AG04449 (cell line): ENCODE data around the gene BTG4.

Experiments used
- CTCF ChIA-PET: fragments of 350-600 bp; formaldehyde crosslinking; extraction: SDS; loops from one replicate; lab custom pipeline; 2021; ENCODE audit warnings: antibody characterized with exemption; lab: Yijun Ruan, JAX
- POLR2A ChIA-PET: fragments of 400-600, 350-600 bp; formaldehyde crosslinking; extraction: SDS; loops from one replicate; lab custom pipeline; 2020; ENCODE audit warnings: antibody characterized with exemption, inconsistent platforms; lab: Yijun Ruan, JAX
- DNase-seq: peaks from one replicate; pipeline ENCODE4 v3.0.0-alpha.2; 2010; ENCODE audit warnings: low read depth, low spot score
- H3K4me3 ChIP-seq: 2 replicates; pipeline ENCODE4 v1.5.1; 2011; ENCODE audit warnings: low read depth, mild to moderate bottlenecking, control low read depth, low read length
- CTCF ChIP-seq: IDR thresholded peaks from one replicate; pipeline ENCODE4 v1.5.1; 2011; ENCODE audit warnings: mild to moderate bottlenecking, moderate library complexity, low read length, control low read depth, inconsistent platforms; ENCODE audit not compliant: insufficient read depth; ENCODE audit errors: missing control alignments

BTG4 gene

GRCh38 chr11:111476956-111477355 lies 35.2 kb downstream of the BTG4 start:
- CTCF ChIA-PET, result interaction anchor here (1.3 to 2.1 kb wide), 2 partner anchors 20 to 22 kb away, joined by 4 read pairs; no protein-coding TSS in a partner anchor
- TF ChIP-seq CTCF, result no peak
- no peak for DNase-seq
- POLR2A ChIA-PET, result no interaction called here
- H3K4me3 ChIP-seq, result no peak overlapping the region

GRCh38 chr11:111476366-111476765 lies 35.8 kb downstream of the BTG4 start:
- ChIA-PET CTCF (interaction anchor here (1.1 to 2.1 kb wide), 3 partner anchors 20 to 29 kb away, joined by 3 to 4 read pairs (median 4); no protein-coding TSS in a partner anchor), POLR2A (no interaction called here)
- H3K4me3 ChIP-seq, result no peak overlapping the region
- no peak for TF ChIP-seq CTCF
- DNase-seq, result no peak

GRCh38 chr11:111474432-111474831 lies 37.8 kb downstream of the BTG4 start:
- ChIA-PET POLR2A (interaction anchor here (0.7 kb wide), 1 partner anchor 143 kb away, joined by 3 read pairs; no protein-coding TSS in a partner anchor), CTCF (no interaction called here)

GRCh38 chr11:111472228-111472627 lies 40.0 kb downstream of the BTG4 start:
- TF ChIP-seq CTCF, result no peak
- H3K4me3 ChIP-seq, result no peak overlapping the region
- CTCF ChIA-PET, result interaction anchor here (0.7 to 2.1 kb wide), 3 partner anchors 17 to 368 kb away, joined by 3 to 7 read pairs (median 3); no protein-coding TSS in a partner anchor
- no peak for DNase-seq
- POLR2A ChIA-PET, result no interaction called here

More at GRCh38 chr11:111474432-111474831, 37.8 kb downstream of the BTG4 start:
- H3K4me3 ChIP-seq, result no peak overlapping the region
- no peak for DNase-seq
- TF ChIP-seq CTCF, result no peak

- DNase-seq, result peak; percentile 17
- H3K4me3 ChIP-seq, result no peak overlapping the region
- TF ChIP-seq CTCF, result no peak
- ChIA-PET CTCF (interaction anchor here (1.2 to 1.8 kb wide), 3 partner anchors 10 to 13 kb away, joined by 3 to 4 read pairs (median 3); no protein-coding TSS in a partner anchor), POLR2A (no interaction called here)
Observed at GRCh38 chr11:111469200-111469599, 43.0 kb downstream of the BTG4 start.

GRCh38 chr11:111466615-111467014 lies 45.6 kb downstream of the BTG4 start:
- no peak for TF ChIP-seq CTCF
- no peak overlapping the region for H3K4me3 ChIP-seq
- no peak for DNase-seq
- CTCF ChIA-PET, result interaction anchor here (4.3 kb wide), 1 partner anchor 11 kb away, joined by 36 read pairs; no protein-coding TSS in a partner anchor
- POLR2A ChIA-PET, result no interaction called here
